Myocyte (in vitro differentiated cells): ENCODE data around the gene ZNF841. TPM values are rescaled to one million over a fixed set of nuclear protein-coding genes. Genes with fewer than 3 reads are reported as not detected.
"Not testable (repeated sequence)": the region's sequence is repeated elsewhere in the genome, so short reads cannot be mapped to it uniquely, and the experiment has no call there.

Experiments
- DNase-seq: peaks from one replicate; pipeline ENCODE4 v3.0.0-alpha.2; 2012; ENCODE audit warnings: low read depth
- total RNA-seq: library from RNA; depleted of rRNA; stranded (reverse); fragments of >200 nt; gene quantifications from 2 replicates; pipeline ENCODE4 v1.2.3, GENCODE V29; 2014

The ZNF841 gene
- total RNA-seq, 1 donor from 2014 or later, result 13.3 TPM

- no peak for DNase-seq
Measured at GRCh38 chr19:52069653-52070052, 25.9 kb downstream of the ZNF841 start.

GRCh38 chr19:52066258-52066863, 29.2 kb downstream of the ZNF841 start:
- no peak for DNase-seq

- DNase-seq, result no peak
Measured at GRCh38 chr19:52065399-52065798, 30.2 kb downstream of the ZNF841 start.

GRCh38 chr19:52056480-52056879, 39.1 kb downstream of the ZNF841 start:
- not testable (repeated sequence) for DNase-seq

GRCh38 chr19:52051736-52052135, 43.8 kb downstream of the ZNF841 start:
- not testable (repeated sequence) for DNase-seq

- DNase-seq, result peak; percentile 95
Measured at GRCh38 chr19:52048555-52049501, 46.7 kb downstream of the ZNF841 start, which contains the start of gene ZNF432. TSS of gene ZNF432 (minus strand) at chr19:52048838. CDS start at chr19:52046868, 1,970 bp downstream.

GRCh38 chr19:52039169-52039568, 56.4 kb downstream of the ZNF841 start:
- no peak for DNase-seq

- no peak for DNase-seq
Measured at GRCh38 chr19:52034051-52034728, 61.4 kb downstream of the ZNF841 start.

- no peak for DNase-seq
Measured at GRCh38 chr19:52028780-52029123, 66.8 kb downstream of the ZNF841 start.

GRCh38 chr19:52028027-52028779, 67.4 kb downstream of the ZNF841 start, which contains the start of gene ZNF614:
TSS of gene ZNF614 (minus strand) at chr19:52028379. CDS start at chr19:52025745, 2,634 bp downstream.
- peak; percentile 92 for DNase-seq

- DNase-seq, result not testable (repeated sequence)
Measured at GRCh38 chr19:52026255-52026990, 69.1 kb downstream of the ZNF841 start.

GRCh38 chr19:52024478-52024877, 71.1 kb downstream of the ZNF841 start:
- not testable (repeated sequence) for DNase-seq

- DNase-seq, result no peak
Measured at GRCh38 chr19:52022193-52022592, 73.4 kb downstream of the ZNF841 start.

GRCh38 chr19:52020506-52020905, 75.1 kb downstream of the ZNF841 start:
- DNase-seq, result no peak

Other genes starting within 250 kb of the ZNF841 start
- gene ZNF577, start 207.8 kb downstream of the ZNF841 start, total RNA-seq, result 7.5 and 8.4 TPM in 2 replicates
- gene ZNF649, start 190.7 kb downstream of the ZNF841 start, total RNA-seq, result 8.3 and 11.0 TPM in 2 replicates
- gene ZNF613, start 168.3 kb downstream of the ZNF841 start, total RNA-seq, result 4.9 and 5.0 TPM in 2 replicates
- 6.8 and 7.1 TPM in 2 replicates for gene ZNF350, start 108.9 kb downstream of the ZNF841 start, total RNA-seq
- gene ZNF615, start 87.6 kb downstream of the ZNF841 start, total RNA-seq, result 10.4 and 21.1 TPM in 2 replicates
- gene ZNF614, start 67.4 kb downstream of the ZNF841 start, total RNA-seq, result 14.0 and 14.5 TPM in 2 replicates
- 9.4 and 9.9 TPM in 2 replicates for gene ZNF432, start 46.9 kb downstream of the ZNF841 start, total RNA-seq
- 10.6 and 11.3 TPM in 2 replicates for gene ZNF616, start 44.2 kb upstream of the ZNF841 start, total RNA-seq
- 4.5 and 4.8 TPM in 2 replicates for gene ZNF836, start 75.9 kb upstream of the ZNF841 start, total RNA-seq
- 351 and 428 TPM in 2 replicates for gene PPP2R1A, start 94.3 kb upstream of the ZNF841 start, total RNA-seq
- gene ZNF766, start 173.8 kb upstream of the ZNF841 start, total RNA-seq, result 12.1 and 12.7 TPM in 2 replicates
- gene ZNF480, start 201.4 kb upstream of the ZNF841 start, total RNA-seq, result 6.6 and 8.3 TPM in 2 replicates
- gene ZNF610, start 240.5 kb upstream of the ZNF841 start, total RNA-seq, result 3.3 and 4.4 TPM in 2 replicates